Right hindlimb (tissue), 1 donor: Measurements from ENCODE around the gene C6orf52.
"Not testable (repeated sequence)": the region's sequence is repeated elsewhere in the genome, so short reads cannot be mapped to it uniquely, and the experiment has no call there.

Source experiments
- DNase-seq: peaks from one replicate; pipeline ENCODE4 v3.0.0-alpha.2; 2018

C6orf52 gene

DNA sequence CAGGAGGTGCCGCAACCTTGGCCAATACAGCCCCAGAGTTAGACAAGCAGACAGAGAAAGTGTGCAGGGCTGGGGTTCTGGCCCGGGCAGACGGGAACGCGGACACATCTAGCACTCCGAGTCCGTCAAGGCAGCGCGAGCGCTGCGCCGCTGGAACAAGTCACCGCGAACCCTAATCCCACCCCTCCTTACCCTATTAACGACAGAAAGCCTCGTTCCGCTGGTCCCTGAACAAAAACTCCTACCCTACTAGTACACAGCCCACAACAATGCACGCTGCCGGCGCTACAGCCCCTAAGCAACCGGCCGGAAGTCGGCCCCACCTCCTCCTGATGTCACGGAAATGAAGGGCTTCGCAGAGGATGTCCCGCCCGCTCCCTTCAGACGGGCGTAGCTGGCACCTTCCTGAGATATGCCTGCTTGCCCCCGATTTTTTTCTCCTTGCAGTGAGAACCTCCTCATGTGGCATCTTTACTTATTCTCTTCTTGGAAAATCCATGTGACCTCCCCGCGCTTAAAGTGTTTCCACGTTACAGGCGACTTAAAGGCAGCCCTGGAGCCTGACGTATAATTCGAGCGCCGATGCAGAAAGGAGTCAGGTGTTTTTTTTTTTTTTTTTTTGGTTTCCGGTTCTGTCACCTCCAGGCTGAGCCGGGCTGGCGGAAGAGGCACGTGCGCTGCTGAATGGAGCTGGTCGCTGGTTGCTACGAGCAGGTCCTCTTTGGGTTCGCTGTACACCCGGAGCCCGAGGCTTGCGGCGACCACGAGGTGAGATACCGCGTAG is at the start of gene C6orf52, which contains the start of gene PAK1IP1:
Gene C6orf52 (minus strand): TSS at position 315 of the 784 bp plus-strand sequence. CDS start 7,066 bp downstream, outside the sequence.
Gene PAK1IP1 (plus strand): TSS at position 671 of the 784 bp plus-strand sequence. CDS start 14 bp downstream, at position 685.
- peak; percentile 96 for DNase-seq

DNA sequence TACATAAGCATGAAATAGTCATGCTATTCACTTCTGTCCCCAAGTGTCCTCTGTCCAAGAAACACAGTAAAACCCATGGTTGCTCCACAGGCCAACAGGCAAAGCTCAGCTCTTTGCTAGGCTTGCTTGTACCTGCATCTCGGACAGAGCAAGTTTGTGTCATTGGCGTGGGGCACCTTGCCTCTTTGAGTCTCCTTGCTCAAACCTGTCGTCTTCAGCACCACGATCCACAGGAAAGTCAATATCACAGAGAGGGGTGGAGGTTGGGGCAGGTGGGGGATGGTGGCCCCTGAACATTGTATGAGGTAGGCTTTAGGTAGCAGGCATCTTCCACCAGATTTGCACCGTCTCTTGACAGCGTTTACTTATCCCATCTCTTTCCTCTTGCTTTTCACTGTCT is 49.1 kb upstream of the C6orf52 start:
- no peak for DNase-seq

DNA sequence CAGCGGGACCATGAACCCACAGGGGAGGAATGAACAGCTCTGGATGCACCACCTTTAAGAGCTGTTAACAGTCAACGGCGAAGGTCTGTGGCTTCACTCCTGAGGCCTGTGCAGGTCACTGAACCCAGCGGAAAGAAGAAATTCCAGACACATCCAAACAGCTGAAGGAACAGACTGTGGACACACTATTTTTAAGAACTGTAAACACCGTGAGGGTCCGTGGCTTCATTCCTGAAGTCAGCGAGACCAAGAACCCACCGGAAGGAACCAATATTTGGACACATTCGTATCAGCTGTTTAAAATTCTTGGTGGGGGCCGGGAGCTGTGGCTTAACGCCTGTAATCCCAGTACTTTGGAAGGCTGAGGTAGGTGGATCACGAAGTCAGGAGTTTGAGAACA is 47.8 kb upstream of the C6orf52 start:
- DNase-seq, result no peak

DNA sequence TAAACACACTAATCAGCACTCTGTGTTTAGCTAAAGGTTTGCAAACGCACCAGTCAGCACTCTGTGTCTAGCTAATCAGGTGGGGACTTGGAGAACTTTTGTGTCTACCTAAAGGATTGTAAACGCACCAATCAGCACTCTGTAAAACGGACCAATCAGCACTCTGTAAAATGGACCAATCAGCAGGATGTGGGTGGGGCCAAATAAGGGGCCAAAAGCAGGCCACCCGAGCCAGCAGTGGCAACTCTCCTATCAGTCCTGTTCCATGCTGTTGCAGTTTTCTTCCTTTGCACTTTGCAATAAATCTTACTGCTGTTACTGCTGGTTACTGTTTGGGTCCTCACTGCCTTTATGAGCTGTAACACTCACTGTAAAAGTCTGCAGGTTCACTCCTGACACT is 47.2 kb upstream of the C6orf52 start:
- DNase-seq, result not testable (repeated sequence)

DNA sequence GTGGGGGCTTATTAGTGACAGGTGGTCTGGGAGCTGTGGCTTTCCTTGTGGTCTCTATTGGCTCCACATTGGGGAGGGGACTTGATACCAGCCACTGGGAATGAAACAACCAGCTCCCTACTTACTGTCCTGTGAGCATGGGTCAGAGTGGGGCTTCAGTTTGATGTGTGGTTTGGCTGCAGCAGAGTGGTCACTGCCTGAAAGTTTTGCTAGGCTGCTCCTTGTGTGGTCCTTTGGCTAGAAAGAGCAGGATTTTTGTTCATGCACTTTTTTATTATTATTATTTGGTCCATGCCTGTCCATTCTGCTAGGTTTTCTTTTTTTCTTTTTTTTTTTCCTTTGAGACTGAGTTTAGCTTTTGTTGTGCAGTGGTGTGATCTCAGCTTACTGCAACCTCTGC is 45.6 kb upstream of the C6orf52 start:
- no peak for DNase-seq

DNA sequence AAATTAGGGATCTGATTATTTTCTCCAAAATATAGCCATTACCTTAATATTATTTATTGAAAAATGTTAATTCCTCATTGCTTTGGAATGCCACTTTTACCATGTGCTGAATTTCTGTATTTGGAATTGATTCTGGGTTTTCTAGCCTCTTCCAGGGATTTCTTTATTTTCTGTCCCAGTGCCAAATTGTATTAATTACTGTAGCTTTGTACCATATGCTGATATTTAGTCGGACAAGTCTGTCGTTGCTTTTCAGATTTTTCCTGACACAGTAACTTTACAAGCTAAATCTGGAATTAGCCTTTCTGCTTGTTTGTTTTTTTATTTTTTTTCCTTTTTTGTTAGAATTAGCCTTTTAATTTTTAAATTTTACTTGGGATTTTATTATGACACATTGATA is 42.3 kb upstream of the C6orf52 start:
- DNase-seq, result no peak

DNA sequence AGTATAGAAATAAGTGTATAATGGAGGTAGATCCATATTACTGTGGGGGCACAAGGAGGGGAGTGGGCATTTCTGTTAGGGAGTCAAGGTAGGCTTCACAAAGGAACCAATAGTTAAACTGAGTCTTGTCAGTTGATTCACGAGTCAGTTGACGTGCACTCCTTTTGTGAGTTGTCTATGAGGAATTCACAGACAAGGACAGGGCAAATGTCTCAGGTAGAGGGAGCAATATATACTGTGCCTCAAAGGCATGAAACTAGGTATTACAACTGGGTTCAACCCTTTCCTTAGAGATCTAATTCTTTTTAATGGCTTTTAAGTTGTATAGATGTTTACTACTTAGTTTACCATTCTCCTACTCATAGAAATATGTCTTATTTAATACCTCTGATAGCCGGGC is 39.4 kb upstream of the C6orf52 start:
- DNase-seq, result no peak

DNA sequence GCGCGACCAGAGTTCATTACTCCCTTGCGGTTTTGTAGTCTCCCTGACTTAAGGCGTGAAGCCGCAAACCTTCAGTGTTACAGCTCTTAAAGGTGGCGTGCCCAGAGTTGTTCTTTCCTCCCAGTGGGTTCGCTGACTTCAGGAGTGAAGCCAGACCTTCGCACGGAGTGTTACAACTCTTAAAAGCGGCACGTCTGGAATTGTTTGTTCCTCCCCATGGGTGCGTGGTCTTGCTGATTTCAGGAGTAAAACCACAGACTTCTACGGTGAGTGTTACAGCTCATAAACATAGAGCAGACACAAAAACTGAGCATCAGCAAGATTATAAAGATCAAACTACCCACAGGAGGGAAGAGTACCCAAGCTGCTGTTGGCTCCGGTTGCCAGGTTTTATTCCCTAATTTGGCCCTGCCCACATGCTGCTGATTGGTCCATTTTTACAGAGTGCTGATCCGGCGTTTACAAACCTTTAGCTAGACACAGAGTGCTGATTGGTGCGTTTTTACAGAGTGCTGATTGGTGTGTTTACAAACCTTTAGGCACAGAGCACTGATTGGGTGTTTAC is 38.8 kb upstream of the C6orf52 start:
- DNase-seq, result no peak

DNA sequence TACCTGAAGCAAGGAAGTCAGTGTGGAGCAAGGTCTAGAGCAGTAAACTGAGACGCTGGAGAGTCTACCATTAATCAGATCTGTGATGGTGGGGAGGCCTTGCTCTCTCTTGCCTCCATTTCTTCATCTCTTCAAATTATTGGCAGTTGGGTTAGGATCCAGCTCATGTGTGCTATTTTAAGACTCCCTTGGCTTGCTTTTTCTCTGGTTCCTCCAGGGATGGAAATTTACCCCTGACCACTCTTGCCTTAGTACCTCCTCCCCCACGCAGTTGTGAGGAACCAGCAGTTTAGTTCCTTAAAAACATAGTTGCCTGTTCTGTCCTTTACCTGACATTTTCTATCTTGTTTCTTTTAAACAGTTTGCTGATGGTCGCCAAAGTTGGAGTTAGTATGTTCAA is 35.8 kb upstream of the C6orf52 start:
- DNase-seq, result no peak

DNA sequence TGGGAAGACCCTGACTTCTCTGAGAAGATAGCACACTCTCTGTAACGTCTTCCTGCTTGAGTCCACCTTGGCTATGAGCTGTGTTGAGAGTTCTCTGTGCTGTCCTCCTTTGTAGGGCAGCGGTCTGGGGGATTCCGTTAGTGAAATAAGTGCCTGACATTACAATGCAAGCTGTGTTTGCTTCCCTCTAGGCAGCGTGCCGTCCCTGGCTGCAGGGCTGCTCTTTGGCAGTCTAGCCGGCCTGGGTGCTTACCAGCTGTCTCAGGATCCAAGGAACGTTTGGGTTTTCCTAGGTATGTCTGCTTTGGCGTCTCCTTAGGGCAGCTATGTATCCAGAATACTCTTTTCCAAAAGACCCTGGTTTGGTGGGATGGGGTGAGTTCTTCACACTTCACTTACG is 31.3 kb upstream of the C6orf52 start:
- DNase-seq, result no peak

DNA sequence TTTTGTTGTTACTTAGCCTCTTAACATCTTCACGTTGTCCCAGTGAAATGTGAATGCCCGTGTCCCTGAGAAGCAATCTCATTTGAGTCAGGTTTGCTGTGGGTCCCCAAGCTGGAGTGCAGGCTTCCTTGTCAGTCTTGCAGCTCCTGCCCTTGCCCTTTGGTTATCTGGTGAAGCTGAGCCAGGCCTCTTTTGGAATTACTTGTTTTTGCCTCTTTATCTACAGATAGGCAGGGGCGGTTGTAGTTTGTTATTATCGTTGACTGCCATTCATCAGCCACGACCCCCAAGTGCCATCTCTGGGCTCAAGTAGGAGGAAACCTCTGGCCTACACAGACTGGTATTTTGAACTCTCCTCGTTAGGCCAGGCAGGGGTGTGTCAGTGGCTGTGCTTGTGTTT is 30.6 kb upstream of the C6orf52 start:
- DNase-seq, result no peak

DNA sequence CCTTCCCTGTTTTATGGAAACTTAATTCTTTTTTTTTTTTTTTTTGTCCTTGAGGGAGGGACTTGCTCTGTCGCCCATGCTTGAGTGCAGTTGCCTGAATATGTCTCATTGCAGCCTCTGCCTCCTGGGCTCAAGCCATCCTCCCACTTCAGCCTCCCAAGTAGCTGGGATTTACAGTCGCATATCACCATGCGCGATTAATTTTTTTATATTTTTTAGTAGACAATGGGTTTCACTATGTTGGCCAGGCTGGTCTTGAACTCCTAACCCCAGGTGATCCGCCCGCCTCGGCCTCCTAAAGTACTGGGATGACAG is 29.1 kb upstream of the C6orf52 start:
- DNase-seq, result peak; percentile 32

DNA sequence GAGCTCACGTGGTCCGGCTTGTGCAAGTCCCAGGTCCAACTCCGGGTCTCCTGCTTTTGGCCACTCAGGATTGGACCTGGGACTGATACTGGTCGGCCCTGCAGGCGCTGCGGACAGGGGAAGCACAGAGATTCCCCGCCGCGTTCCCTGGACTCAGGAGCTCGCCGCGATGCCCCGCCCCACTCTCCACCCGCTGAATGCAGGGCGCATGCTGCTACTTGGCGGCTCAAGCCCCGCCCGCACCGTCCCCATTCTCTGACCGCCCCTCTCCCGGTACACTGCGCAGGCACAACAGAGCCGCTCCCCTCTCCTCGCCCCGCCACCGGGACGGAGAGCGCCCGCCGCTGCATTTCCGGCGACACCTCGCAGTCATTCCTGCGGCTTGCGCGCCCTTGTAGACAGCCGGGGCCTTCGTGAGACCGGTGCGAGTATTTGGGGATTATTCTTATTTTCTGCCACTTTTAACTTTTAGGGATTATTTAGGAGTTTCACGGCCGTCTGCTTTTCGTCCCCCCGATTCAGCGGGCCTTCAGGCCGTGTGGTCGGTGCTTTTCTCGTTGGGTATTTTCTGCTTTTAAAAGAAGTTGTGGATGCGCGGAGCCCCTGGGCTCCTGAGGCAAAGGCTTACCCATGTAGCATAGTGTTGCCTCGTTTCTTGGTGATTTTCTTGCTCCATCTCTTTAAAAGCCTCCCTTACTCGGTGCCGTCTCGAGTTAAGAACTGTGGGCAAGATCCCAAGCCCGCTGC is 28.6 kb upstream of the C6orf52 start, which contains the start of gene TMEM14C:
Gene TMEM14C (plus strand): TSS at position 251 of the 747 bp plus-strand sequence. CDS start 1,544 bp downstream, outside the sequence.
- peak; percentile 99 for DNase-seq

DNA sequence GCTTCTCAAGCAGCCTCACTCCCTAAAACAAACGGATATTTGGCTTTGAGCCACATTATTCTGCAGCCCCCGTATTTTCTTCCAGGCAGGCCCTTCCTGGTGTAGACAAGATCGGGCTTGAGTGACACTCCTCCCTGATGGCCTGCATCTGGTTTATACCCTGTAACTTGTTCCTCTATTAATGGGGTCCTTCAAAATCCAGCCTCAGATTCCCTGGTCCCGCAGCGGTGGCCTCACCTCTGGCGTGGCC is 28.1 kb upstream of the C6orf52 start:
- DNase-seq, result no peak

DNA sequence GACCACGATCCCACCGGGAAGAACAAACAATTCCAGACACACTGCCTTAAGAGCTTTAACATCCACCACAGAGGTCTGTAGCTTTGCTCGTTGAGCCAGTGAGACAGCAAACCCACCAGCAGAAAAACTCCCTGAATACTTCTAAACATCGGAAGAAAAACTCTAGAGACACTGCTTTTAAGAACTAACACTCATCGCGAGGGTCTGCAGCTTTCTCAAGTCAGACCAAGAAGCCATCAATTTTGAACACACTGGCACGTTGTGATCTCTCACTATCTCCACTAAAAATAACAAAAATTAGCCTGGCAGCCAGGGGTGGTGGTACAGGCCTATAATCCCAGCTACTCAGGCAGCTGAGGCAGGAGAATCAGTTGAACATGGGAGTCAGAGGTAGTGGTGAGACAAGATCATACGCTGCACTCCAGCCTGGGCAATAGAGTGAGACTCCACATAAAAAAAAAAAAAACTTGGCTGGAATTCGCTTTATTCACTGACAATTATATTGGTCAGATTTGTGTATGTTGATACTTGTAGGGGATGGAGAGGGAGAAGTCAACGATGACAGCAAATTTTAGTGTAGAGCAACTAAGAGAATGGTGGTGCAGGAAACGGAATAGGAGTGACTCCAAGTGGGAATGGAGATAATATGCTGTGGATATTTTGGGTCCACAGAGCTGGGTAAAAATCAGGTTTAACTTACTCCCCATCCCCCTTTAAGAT is 27.6 kb upstream of the C6orf52 start:
- no peak for DNase-seq

DNA sequence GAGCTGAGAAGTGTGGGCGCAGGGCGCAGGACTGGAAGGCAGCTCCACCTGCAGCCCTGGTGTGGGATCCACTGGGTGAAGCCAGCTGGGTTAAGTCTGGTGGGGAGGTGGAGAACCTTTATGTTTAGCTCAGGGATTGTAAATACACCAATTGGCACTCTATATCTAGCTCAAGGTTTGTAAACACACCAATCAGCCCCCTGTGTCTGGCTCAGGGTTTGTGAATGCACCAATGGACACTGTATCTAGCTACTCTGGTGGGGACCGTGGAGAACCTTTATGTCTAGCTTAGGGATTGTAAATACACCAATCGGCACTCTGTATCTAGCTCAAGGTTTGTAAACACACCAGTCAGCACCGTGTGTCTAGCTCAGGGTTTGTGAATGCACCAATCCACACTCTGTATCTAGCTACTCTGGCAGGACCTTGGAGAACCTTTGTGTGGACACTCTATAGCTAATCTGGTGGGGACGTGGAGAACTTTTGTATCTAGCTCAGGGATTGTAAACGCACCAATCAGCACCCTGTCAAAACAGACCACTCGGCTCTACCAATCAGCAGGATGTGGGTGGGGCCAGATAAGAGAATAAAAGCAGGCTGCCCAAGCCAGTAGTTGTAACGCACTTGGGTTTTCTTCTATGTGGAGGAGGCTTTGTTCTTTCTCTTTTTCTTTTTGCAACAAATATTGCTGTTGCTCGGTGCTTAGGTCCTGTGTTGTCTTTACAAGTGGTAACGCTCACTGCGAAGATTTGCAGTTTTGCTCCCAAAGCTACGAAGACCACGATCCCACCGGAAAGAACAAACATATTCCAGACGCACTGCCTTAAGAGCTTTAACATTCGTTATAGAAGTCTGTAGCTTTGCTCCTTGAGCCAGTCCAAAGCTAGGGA is 26.8 kb upstream of the C6orf52 start:
- not testable (repeated sequence) for DNase-seq

DNA sequence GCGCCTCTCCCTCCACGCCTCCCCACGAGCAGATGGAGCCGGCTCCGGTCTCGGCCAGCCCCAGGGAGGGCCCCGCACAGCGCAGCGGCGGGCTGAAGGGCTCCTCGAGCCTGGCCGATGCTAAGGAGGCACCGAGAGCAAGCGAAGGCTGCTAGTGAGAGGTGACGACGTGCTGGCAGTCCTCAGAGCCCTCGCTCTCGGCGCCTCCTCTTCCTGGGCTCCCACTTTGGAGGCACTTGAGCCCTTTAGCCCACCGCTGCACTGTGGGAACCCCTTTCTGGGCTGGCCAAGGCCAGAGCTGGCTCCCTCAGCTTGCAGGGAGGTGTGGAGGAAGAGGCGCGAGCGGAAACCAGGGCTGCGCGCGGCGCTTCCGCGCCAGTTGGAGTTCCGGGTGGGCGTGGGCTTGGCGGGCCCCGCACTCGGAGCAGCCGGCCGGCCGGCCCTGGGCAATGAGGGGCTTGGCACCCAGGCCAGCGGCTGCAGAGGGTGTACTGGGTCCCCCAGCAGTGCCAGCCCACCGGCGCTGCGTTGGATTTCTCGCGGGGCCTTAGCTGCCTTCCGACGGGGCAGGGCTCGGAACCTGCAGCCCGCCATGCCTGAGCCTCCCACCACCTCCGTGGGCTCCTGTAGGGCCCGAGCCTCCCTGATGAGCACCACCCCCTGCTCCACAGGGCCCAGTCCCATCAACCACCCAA is 26.0 kb upstream of the C6orf52 start:
- peak; percentile 64 for DNase-seq

DNA sequence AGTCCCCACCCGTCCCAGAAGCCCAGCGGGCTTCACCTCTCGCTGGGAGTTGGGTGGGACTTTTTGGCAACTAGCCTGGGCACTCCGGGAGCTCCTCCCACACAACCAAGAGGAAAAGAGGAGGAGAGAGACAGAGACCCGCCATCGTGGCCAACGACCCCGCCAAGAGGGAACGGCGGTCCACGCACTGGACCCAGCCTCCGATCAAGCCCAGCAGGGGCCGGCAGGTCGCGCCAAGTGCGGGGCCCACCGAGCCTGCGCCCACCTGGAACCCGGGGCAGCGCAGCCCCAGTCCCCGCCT is 25.5 kb upstream of the C6orf52 start:
- DNase-seq, result peak; percentile 60

DNA sequence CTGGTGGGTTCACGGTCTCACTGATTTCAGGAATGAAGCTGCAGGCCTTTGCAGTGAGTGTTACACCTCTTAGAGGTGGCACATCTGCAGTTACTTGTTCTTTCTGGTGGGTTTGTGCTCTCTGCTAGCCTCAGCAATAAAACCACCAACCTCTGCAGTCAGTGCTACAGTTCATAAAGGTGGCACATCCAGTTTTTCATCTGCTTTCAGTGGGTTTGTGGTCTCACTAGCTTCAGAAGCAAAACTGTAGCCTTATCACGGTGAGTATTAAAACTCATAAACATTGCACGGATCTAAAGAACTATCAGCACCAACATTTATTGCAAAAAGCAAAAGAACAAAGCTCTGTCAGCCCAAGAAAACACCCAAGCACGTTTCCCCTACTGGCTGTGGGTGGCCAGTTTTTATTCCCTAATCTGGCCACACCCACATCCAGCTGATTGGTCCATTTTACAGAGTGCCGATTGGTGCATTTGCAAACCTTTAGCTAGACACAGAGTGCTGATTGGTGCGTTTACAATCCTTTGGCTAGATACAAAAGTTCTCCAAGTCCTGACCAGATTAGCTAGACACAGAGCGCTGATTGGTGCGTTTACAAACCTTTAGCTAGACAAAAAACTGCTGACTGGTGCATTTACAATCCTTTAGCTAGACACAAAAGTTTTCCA is 25.0 kb upstream of the C6orf52 start:
- DNase-seq, result no peak

DNA sequence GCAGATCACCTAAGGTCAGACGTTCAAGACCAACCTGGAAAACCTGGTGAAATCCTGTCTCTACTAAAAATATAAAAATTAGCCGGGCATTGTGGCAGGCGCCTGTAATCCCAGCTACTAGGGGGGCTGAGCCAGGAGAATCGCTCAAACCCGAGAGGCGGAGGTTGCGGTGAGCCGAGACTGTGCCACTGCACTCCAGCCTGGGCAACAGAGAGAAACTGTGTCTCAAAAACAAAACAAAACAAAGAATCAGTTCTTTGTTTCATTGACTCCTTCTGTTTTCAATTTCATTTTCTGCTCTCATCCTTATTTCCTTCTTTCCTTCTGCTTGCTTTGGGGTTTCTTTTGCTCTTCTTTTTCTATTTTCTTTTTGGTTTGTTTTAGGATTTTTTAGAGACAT is 19.5 kb upstream of the C6orf52 start:
- no peak for DNase-seq

DNA sequence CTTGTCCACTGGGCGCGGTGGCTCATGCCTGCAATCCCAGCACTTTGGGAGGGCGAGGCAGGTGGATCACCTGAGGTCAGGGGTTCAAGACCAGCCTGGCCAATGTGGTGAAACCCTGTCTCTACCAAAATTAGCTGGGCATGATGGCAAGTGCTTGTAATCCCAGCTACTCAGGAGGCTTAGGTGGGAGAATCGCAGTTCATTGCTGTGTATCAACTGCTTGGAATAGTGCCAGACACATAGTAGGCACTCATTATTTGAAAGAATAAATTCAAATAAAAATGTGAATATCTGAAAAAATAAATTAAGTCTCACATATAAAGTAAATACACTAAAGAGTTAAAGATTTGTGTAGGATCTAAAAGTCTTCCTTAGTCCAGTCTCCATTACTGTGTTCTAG is 2.2 kb upstream of the C6orf52 start:
- DNase-seq, result no peak
